BE2C (cell line): ENCODE results near the gene SBF2.

ENCODE experiments used
- DNase-seq: peaks from one replicate; pipeline ENCODE4 v3.0.0-alpha.2; 2020
- H3K27me3 ChIP-seq: fragments of 250-450 bp; sonication (Bioruptor Pico); 2 replicates; pipeline ENCODE4 v1.5.1; 2020; ENCODE audit warnings: mild to moderate bottlenecking
- H3K36me3 ChIP-seq: fragments of 250-450 bp; sonication (Bioruptor Pico); 2 replicates; pipeline ENCODE4 v1.5.1; 2020; ENCODE audit warnings: mild to moderate bottlenecking
- H3K4me1 ChIP-seq: fragments of 250-450 bp; sonication (Bioruptor Pico); 2 replicates; pipeline ENCODE4 v1.5.1; 2020
- H3K4me3 ChIP-seq: 2 replicates; pipeline ENCODE4 v1.5.1; 2011; ENCODE audit warnings: low read depth, low read length
- H3K9me3 ChIP-seq: fragments of 250-450 bp; sonication (Bioruptor Pico); 2 replicates; pipeline ENCODE4 v1.5.1; 2020
- CTCF ChIP-seq: IDR thresholded peaks from 2 replicates; pipeline ENCODE4 v1.5.1; 2012; ENCODE audit warnings: mild to moderate bottlenecking, low read depth, low read length

The SBF2 gene

GRCh38 chr11:9842923-9843322 is 451.1 kb downstream of the SBF2 start:
- no peak for DNase-seq
- Histone ChIP-seq H3K36me3 (no peaks in the 10 kb centered on the region), H3K9me3 (no peaks in the 10 kb centered on the region), H3K27me3 (no peaks in the 10 kb centered on the region), H3K4me1 (no peaks in the 10 kb centered on the region), H3K4me3 (no peak overlapping the region)
- no peak for TF ChIP-seq CTCF

GRCh38 chr11:9840460-9841004 is 453.5 kb downstream of the SBF2 start:
- Histone ChIP-seq H3K9me3 (no peaks in the 10 kb centered on the region), H3K36me3 (no peaks in the 10 kb centered on the region), H3K4me3 (no peak overlapping the region), H3K4me1 (no peaks in the 10 kb centered on the region), H3K27me3 (no peaks in the 10 kb centered on the region)
- DNase-seq: no peak
- TF ChIP-seq CTCF: no peak

GRCh38 chr11:9839550-9839949 is 454.5 kb downstream of the SBF2 start:
- no peak for TF ChIP-seq CTCF
- no peak for DNase-seq
- Histone ChIP-seq H3K4me3 (no peak overlapping the region), H3K36me3 (no peaks in the 10 kb centered on the region), H3K4me1 (no peaks in the 10 kb centered on the region), H3K27me3 (no peaks in the 10 kb centered on the region), H3K9me3 (no peaks in the 10 kb centered on the region)

GRCh38 chr11:9838961-9839360 is 455.1 kb downstream of the SBF2 start:
- Histone ChIP-seq H3K9me3 (no peaks in the 10 kb centered on the region), H3K4me3 (no peak overlapping the region), H3K27me3 (no peaks in the 10 kb centered on the region), H3K4me1 (no peaks in the 10 kb centered on the region), H3K36me3 (no peaks in the 10 kb centered on the region)
- TF ChIP-seq CTCF: no peak
- no peak for DNase-seq

GRCh38 chr11:9838229-9838628 is 455.8 kb downstream of the SBF2 start:
- H3K27me3 ChIP-seq: no peaks in the 10 kb centered on the region
- H3K36me3 ChIP-seq: no peaks in the 10 kb centered on the region
- no peak for DNase-seq
- no peak overlapping the region for H3K4me3 ChIP-seq
- TF ChIP-seq CTCF: no peak
- H3K9me3 ChIP-seq: no peaks in the 10 kb centered on the region
- no peaks in the 10 kb centered on the region for H3K4me1 ChIP-seq

- no peaks in the 10 kb centered on the region for H3K4me1 ChIP-seq
- no peak overlapping the region for H3K4me3 ChIP-seq
- no peaks in the 10 kb centered on the region for H3K9me3 ChIP-seq
- H3K36me3 ChIP-seq: no peaks in the 10 kb centered on the region
- H3K27me3 ChIP-seq: no peaks in the 10 kb centered on the region
- no peak for TF ChIP-seq CTCF
- DNase-seq: no peak
These were observed 459.7 kb downstream of the SBF2 start for GRCh38 chr11:9834291-9834690.
